HG02623 (cell line): ENCODE data around the gene TACR2.

Experiments
- ATAC-seq: cut with Tn5 transposase; IDR thresholded peaks from one replicate; pipeline ENCODE4 v1.9.1; 2021; ENCODE audit warnings: moderate library complexity; ENCODE audit not compliant: unreplicated experiment

TACR2 gene

DNA sequence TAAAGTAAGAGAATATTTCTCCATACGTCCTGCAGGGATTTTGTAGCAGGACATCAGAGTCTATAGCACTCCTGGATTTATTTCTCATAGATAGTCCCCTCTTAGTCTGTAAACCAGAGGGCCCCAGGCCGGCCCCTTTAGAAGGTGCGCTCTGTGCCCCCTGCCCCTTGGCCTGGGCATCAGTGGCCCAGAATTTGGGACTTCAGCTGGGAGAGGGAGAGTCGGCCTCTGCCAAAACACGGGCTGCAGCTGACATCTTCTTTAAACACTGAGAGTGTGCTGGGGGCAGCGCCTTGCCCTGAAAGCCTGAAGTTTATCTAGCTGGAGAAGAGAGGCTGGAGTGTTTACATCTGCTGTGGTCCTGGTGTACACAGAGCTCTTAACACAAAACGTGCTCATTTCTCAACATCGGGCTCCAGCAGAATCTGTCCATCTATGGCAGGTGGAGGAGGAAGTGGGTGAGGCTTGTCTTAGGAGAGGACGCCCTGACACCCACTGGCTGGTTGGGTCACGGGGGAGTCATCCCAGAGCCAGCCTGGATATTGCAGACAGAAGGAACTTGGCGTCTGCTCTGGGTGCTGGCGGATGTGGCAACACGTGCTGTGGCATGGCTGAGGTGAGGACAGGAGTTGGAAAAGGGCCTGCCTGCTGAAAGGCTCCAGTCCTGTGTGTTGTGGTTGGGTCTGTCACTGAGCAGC, 5.0 kb upstream of the TACR2 start:
- ATAC-seq: no peak

- no peak for ATAC-seq
Measured at GRCh38 chr10:69419744-69420126, 3.0 kb upstream of the TACR2 start.

- ATAC-seq: no peak
Measured at GRCh38 chr10:69419096-69419743, 2.5 kb upstream of the TACR2 start.

GRCh38 chr10:69418052-69418752, 1.5 kb upstream of the TACR2 start:
- no peak for ATAC-seq

GRCh38 chr10:69417542-69417941, 824 bp upstream of the TACR2 start:
- ATAC-seq: no peak

GRCh38 chr10:69415951-69416350, 767 bp downstream of the TACR2 start:
- no peak for ATAC-seq

DNA sequence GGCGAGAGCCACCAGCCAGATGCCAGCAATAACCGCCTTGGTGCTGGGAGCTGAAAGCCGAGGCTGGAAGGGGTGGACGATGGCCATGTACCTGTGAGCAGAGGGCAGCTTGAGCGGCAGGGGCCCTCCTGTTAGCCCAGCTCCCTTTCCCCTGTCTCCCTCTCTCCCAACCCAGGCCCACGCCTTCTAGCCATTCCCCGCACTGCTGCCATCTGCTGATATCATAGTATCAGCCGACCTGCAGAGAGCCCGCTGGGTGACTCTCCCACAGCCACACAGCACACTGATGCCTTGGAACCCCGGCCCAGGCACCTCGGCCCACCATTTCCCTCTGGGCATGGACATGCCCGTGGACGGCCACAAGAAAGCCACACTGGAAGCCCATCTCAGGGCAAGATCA, 1.7 kb downstream of the TACR2 start:
- ATAC-seq: no peak

- no peak for ATAC-seq
Measured at GRCh38 chr10:69414036-69415018, 2.4 kb downstream of the TACR2 start.

DNA sequence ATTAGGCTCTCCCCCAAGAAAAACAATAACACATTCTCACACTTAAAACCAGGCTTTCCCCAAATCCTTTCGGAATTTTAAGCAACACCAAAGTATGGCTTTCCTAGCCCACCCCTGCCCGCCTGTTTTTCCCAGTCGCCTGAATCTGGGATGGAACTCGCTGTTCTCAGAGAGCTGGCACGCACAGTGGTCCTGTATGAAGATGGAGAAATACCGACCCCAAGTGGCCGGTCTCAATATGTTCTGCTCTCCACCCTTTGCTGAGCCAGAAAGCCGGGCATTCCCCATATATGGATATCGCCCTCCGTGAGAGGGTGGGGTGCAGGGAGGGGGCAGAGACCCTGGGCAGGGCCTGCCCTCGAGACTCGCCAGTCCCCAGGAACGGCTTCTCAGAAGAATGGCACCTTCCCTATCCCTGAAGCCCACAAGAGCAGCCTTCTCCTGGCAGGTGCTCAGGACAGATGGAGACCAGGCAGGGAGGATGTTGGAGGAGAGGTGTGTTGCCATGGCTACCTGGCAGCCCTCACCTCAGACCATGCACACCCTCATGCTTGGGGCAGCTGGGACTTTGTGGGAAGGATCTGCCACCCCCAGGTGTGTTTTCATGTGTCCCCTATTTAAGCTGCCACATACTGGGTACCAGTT, 3.4 kb downstream of the TACR2 start:
- no peak for ATAC-seq

DNA sequence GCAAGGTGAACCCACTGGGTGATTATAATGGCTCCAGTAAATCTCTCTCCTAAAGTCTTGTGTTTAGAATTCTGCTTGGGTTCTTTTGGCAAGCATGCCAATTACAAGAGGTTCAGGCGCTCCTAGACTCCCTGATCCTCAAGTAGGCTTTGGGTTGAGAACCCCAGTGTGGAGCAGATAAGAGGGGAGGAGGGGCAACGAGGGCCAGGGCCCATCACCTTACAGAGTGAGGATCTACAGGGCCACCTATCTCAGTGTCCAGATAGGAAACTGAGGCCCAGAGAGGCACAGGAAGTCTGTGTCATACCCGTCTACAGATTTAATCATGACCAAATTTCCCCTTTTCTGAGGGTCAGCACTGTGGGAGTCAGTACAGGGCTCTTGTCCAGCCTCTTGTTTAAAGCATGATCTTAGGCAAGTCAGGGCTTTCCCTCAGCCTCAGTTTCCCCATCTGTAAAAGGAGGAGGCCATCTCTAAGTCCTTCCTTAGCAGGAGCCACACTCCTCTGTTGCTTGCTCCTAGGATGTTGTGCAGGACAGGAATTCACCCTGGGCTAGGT, 4.4 kb downstream of the TACR2 start:
- no peak for ATAC-seq

- no peak for ATAC-seq
Measured at GRCh38 chr10:69411476-69411875, 5.2 kb downstream of the TACR2 start.

DNA sequence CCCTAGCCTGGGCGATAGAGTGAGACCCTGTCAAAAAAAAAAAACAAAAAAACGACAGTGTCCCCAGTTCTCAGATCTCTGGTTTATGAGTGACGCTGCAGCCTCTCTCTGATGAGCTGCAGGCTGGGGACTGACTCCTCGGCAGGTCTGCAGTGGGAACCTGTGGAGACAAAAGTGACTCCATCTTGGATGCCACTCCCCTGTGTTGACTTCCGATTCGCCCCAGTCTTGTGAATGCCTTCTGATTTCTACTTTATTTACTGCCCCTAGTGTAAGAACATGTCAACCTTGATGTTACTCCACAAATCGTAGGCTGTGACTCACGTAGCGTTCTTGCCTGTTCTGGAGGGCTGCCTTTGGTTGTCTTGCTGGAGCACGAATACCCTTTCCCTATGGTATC, 6.2 kb downstream of the TACR2 start:
- no peak for ATAC-seq

- no peak for ATAC-seq
Measured at GRCh38 chr10:69409968-69410367, 6.8 kb downstream of the TACR2 start.

DNA sequence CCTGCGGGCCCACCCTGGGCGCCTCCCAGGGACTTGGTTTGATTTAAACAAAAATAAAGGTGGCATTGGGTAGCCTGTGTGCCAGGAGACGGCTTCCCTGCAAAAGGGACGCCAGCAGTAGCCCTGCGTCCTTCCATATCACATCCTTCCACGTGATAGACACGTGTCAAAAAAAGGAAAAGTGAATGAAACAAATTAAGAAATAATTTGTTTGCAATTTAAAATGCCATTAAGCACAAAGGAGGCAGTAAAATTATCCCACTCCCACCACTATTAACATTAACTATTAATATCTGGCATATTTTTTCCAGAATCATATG, 7.6 kb downstream of the TACR2 start:
- no peak for ATAC-seq

GRCh38 chr10:69408318-69409175, 8.2 kb downstream of the TACR2 start:
- ATAC-seq: peak; percentile 83

DNA sequence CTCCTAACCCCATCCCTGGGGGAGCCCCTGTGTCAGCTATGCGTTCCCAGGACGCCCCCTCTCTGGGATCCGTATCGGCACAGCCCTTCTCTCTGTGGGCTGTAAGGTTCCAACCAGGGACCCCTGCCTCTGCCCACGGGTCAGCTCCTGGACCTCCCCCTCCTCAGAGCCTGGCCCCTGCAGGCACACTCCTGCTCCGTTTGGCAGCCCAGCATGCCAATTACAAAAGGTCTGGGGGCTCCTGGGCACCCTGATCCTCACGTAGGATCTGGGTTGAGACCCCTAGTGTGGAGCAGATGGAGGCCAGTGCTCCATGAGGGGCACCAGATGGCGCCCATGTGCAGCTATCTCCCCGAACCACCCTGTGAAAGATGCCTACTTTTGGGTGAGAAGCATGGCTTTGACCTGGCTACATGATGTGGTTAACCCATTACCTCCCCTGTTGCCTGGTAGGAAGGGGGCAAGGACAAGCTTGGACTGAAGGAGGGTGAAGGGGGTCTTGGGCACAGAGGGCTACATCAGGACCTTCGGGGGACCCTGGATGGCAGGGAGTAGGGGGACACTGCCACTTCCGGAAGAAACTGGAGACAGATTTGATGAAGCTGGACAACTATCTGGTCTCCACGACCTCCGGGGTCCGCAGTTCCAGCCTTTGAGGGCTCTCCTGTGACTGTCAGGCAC, 9.0 kb downstream of the TACR2 start:
- ATAC-seq: no peak

GRCh38 chr10:69406816-69407580, 9.7 kb downstream of the TACR2 start:
- no peak for ATAC-seq

GRCh38 chr10:69406302-69406811, 10.4 kb downstream of the TACR2 start:
- ATAC-seq: no peak
